ENCODE measurements around the gene DNAH17.

The DNAH17 gene

DNA sequence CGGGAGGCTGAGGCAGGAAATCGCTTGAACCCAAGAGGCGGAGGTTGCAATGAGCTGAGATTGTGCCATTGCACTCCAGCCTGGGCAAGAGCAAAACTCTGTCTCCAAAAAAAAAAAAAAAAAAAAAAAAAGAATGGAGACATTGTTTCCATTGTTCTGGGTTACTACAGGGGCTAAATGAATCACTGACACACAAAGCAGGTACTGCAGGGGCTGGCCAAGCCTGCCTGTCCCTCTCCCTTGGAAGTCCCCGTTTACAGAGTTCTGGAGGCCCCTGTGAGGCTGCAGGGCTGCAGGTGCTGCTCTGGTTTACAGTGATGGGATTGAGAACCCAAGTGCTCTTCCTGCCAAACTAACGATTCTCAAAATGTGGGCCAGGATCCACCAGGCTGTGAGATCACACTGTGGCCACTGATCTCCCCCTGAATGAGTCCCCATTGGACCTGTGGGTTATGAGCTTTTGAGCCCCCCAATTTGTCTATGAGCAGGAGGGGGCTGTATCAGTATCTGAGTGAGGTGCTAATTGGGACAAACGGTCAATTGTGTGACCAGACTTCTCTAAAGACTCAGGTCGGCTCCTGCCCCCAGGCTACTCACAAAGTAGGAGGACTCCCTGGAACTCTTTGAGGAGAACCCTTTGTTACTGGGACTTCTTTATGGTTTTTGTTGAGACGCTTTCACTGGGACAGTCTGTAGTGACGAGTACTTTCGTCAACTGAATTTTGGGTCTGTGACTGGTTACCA is 39.0 kb downstream of the DNAH17 start:
- no peak for DNase-seq

DNA sequence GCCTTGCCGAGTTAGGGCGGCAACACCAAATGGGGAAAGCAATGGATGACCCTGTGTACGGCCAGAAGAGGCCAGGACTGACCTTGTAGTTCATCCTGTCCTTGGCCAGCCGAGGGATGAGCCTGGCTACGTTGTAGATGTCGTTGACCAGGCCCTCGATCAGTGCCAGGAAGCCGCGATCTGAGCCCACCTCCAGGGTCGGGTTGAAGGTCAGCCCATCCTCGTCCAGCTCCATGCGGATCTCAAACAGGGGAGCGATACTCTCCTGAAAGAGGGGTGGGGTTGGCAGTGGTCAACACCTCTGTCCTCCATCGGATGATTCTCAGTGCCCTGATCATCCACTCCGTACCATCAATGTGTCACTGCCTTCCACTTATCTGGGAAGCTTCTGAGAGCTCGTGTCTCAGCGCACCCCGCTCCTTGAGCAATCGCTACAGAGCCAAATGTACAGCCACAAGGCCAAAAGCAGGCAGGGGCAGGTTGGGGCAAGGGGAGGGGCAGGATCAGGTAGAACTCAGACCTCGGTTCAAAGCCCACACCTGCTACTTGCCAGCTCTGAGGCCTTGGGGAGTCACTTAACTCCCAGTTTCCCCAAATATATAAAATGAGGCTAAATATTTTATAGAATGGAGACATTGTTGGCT is 39.9 kb downstream of the DNAH17 start:
- DNase-seq: no peak

DNA sequence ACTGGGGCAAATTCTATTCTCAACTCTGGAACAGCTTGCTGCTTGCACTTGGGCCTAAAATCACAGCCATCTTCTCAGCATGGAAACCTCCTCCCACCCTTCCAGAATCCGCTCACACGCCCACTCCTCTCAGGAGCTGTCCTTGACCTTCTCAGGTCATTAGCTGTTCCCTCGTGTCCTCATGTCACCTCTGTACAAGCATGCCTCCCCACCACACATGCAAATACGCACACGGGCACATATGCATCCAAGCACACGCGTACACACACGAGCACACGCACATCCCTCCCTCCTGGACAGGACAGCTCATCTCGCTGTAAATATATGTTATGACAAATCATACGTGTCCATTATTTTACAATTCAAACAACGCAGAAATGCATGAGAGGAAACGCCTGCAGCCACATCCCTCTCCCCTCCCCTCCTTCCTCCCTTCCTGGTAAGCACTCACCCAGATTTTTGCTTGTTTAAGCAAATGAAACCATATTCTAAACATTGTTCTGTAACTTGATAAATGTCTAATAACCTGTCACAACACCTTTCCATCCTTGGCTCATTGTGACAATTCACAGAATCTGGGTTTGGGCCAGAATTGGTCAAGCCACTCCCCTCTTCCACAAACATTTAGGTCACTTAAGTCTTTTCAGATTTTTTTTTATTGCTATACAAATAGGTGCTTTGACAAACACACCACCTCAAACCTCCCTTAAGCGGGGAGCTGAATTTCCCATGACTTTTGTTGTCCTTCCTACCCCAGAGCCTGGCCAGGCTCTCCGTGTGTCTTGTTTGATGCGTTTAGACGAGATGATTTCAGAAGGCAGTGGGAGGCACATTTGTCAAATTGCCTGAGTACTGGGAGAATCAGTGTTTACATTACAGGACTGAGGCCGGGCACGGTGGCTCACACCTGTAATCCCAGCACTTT is 41.7 kb downstream of the DNAH17 start:
- DNase-seq: peak; percentile 91

DNA sequence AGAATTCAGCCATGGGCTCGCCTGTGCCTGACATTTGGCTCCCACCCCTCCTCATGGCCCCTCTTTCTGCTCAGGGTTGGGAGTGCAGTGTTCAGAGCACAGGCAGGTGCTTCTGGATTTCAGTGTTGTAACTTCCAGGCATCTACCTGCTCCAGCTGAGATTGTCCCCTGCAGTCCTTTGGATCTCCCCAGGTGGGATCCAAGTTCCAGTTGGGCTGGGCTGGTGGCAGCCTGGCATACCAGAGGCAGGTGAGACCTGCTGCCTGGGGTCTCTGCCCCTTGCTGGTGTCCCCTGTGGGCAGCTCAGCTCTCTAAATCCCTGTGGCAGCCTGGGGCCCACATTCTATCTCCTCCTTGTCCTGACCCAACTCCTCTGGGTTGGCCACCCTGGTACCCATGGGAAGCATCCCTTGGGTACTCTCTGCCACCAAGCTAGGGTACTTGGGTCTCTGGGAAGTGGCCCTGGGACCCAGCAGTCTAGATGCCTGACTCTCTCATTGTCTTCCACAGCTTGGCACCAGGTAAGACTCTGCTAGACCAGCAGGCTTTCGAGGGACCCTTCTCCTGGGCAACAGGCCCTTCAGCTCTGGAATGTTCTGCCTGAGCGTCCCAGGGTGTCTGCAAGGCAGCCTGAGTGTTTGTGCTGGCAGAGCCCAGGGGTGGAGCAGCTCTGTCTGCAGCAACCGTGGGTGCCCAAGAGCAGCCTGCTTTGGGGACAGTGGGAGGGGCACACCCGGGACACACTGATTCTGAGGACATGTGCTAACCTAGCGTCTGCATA is 42.5 kb downstream of the DNAH17 start:
- no peak for DNase-seq

DNA sequence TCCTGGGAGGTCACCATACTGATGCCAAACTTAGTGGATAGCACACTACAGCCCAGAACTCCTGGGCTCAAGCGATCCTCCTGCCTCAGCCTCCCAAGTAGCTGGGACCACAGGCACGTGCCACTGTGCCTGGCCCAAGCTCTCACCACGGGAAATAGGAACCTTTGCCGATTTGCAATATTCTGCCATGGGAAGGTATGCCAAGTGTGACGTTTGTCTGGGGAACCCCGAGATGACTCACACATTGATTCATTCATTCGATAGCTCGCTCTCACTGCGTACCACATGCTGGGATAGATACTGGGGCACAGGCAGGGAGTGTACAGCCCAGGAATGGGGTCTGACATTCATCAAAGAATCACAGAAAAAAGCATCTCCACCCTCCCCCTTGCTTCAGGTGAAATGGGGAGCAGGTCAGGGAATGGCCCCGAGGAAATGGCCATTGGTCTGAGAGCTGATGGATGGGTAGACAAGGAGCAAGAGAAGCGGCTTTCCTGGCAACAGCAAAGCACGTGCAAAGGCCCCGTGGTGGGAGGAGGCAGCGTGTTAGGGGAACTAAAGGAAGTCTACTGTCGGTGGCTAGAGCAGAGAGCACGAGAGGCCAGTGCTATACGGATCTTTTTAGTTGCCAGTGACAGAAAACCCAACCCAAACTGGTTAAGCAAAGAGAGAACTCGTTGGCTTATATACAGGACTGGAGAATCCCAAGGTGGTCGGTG is 44.1 kb downstream of the DNAH17 start:
- DNase-seq: no peak

DNA sequence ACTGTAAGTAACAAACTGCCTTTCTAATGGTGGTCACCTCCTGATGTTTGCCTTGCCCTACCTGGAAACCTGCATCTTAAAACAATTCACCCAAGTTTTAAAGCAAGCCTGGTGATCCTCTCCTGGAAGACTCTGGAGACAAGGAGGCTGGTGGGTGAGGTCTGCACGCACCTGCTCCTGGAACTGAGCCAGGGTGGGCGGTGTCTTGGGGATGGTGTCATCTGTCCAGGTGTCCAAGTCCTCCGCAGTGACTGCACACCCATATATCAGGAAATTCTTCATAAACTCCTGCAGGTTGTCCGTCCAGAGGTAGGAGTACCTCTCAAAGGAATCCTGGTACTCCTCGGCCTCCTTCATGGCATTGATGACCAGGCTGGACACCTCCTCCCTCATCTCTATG is 44.9 kb downstream of the DNAH17 start:
- no peak for DNase-seq

DNA sequence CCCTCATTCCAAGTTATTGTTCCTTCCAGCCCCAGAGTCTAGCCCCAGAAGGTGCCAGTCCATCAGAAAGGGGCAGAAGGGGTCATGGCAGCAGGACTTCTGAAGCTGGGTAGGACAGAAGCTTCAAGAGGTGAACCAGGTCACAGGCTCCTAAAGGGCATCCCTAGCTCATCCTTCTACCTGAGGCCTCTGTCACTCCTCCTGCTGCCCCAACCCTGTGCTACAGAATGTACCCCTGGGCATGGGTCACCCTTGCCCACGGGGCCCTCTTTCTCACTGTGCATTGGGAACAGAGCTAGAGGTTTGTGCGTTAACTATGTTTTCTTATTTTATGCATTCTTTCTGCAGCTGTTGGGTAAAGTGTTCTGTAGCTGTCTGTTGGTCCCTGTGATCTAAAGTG is 46.5 kb downstream of the DNAH17 start:
- DNase-seq: no peak

DNA sequence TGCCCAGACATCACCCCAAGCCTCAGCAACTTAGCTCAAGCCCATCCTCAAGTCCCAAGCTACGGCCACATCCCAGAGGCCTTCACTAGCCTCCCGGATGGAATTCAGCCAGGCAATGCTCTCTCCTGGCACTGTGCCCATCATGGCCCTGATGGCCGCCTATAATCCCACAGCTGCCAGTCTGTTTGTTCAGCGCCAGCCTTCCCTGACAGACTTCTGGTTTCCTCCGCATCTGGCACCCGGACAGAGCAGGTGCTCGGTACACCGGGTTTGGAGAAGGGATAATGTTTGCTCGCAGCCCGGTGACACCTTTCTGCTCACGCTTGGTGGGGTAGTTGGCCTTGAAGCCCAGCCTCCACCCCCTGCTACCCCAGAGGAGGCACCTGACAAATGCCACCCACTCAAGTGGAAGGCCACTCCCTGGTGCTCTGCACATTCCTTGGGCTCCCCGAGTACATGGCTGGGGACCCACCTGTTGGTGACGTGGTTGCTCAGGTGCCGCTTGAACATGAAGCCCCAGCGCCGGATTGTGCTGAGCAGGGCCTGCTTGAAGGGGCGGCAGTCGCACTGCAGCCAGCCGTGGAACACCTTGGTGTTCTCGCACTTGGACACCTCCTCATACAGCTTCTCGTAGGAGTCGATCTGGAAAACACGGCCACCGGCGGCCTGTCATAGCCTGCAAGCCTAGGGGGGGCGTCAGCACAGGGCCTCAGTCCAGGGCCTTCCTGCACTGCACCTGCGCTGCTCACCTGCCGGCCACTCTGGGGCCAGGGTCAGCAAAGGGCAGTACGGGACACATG is 47.1 kb downstream of the DNAH17 start:
- DNase-seq: peak; percentile 73

DNA sequence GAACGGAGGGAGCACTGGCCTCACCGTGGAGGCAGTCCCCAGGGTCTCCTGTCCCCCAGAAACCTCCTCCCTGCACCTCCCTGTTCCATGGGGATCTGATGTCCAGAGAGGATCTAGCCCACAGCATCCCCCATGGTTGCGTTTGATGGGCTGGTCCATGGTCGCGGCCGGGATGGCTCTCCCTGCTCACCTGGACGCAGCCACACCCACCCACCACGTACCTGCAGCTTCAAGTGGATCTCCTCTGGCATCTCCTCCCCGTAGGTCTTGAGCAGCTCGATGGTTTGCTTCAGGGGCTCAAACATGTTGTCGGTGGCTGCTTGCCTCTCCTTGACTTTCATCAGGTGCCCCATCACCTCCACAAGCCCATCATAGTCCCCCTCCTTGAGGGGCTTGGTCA is 47.9 kb downstream of the DNAH17 start:
- no peak for DNase-seq

DNA sequence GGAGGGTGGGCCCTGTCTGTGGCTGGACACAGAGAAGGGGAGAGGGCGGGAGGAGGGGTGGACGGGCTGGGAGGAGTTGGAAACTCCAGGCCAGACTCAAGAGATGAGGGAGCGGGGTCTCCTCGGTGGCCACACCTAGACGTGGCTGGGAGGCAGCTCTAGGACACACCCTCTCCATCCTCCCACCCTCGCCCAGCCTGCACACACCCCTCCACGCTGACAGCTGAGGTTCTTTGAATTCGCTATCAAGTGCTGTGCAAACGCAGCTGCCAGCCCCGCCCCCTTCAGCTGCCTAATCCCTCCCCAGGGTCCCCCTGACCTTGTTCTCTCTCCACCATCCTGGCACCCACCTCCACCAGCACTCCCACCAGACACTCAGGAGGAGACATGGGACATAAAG is 48.7 kb downstream of the DNAH17 start:
- DNase-seq: peak; percentile 55

DNA sequence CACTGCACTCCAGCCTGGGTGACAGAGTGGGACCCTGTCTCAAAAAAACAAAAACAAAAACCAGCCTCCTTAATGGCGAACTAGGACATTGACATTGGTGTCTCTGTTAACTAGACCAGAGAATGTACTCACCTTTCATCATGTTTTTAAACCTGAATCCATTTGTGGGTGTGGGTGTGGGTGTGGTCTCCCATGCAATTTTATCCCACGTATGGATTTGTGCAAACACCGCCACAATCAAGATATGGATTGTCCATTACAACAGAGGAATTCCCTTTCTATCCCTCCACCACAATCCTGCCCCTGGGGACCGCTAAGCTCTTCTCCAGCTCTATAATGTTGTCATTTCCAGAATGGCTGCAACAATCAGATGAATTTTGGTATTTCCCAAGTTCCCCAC is 49.9 kb downstream of the DNAH17 start:
- no peak for DNase-seq

DNA sequence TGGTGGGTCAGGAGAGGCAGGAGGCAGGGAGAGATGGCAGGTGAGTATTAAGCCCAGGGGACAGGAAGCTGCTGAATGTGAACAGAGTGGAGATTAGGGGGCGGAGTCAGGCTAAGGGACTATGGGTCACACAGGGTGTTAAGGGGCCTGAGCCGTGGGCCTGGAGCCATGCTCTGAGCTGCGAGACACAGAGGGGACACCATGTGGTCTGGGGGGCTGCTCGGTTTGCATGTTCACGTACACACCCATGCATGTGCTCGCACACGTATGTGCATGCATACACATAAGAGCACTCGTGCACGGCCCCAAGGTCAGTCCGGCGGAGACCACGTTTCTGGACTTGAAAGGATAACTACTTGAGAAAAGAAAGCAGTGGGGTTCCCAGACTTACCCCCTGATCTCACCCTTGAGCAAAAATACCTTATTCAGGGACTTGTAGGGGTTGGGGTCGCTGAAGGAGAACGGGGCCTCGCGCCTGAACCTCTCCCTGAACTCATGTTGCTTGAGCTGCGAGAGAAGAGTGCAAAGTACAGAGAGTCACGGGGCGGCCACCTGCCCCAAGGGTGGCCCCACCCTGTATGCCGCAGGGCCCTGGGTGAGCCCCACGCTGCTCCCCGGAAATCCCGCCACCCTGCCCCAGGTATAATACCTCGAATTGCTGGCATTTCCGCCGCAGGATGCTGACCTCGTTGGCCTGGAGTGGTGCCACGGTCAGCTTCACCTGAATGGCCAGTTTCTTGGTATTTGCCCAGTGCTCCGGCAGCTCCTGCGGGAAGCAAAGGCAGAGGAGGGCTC is 50.8 kb downstream of the DNAH17 start:
- no peak for DNase-seq

DNA sequence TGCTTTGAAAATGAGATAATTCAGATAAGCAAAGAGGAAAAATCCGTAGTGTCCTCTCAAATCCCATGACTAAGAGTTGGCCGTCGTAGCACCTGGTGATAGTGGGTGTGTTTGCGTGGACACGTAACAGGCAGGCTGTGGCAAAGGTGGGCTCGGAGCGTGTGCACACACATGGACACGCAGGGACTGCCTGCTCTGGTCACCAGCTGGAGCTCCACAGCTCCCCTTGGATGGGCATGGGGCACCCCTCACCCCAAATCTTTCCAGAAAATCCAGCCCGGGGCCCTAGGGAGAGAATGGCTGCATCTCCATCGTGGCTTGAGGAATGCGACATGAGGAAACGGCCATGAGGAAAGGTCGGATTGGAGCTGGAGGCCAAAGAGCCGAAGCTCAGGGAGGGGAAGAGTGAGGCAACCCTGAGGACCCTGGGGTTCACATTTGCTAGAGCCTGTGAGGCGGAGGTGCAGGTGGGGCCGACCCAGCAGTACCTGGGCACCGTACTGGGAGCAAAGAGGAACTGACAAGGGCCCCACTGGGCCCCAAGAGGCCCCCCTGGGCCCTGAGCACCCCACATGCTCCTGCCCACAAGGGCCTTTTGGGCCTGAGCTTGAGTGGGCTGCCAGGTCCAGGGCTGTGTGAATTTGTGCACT is 51.6 kb downstream of the DNAH17 start:
- DNase-seq: no peak

DNA sequence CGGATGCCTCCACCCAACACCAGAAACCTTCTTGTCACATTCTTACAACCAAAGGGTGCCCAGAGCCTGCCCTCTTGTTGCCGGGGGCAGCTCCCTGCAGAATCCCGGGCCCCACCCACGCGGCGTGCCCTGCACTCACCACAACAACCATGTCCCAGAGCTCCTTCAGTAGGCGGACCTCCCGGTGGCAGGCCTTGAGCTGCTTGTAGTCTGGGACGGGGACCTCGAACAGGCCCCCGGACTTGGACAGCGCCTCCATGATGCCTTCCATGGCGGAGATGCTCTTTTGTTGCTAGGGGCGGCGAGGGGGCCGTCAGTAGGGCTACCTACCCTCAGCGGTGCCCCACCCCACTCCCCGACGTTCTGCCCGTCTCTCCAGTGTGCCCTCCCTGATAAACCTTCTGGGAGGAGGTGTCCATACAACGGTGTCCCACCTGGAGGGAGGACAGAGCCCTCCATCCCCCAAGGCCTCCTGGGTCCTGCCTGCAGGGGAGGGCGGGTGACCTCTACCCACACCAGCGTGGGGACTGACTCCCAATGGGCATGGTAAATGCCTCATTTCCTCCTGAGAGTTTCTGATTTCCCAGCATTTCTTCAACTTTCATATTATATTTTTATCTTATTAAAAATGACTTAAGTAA is 52.2 kb downstream of the DNAH17 start:
- DNase-seq: no peak

DNA sequence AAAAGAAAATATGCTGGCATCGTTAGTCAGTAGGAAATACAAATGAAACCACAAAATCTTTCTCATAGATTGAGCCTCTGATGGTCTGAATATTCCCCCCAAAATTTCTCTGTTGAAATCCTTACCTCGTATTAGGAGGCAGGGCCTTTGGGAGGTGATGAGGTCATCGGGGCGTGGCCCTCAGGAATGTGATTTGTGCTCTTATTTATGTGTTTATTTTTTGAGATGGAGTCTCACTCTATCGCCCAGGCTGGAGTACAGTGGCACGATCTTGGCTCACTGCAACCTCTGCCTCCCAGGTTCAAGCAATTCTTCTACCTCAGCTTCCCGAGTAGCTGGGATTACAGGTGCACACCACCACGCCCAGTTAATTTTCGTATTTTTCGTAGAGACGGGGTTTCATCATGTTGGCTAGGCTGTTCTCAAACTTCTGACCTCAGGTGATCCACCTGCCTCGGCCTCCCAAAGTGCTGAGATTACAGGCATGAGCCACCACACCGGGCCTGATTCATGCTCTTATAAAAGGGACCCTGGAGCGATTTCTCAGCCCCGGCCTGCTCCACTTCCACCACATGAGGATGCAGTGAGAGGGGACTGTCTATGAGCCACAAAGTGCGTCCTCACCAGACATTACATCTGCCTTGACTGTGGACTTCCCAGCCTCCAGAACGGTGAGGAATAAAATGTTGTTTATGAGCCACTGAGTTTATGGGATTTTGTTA is 53.1 kb downstream of the DNAH17 start:
- no peak for DNase-seq

DNA sequence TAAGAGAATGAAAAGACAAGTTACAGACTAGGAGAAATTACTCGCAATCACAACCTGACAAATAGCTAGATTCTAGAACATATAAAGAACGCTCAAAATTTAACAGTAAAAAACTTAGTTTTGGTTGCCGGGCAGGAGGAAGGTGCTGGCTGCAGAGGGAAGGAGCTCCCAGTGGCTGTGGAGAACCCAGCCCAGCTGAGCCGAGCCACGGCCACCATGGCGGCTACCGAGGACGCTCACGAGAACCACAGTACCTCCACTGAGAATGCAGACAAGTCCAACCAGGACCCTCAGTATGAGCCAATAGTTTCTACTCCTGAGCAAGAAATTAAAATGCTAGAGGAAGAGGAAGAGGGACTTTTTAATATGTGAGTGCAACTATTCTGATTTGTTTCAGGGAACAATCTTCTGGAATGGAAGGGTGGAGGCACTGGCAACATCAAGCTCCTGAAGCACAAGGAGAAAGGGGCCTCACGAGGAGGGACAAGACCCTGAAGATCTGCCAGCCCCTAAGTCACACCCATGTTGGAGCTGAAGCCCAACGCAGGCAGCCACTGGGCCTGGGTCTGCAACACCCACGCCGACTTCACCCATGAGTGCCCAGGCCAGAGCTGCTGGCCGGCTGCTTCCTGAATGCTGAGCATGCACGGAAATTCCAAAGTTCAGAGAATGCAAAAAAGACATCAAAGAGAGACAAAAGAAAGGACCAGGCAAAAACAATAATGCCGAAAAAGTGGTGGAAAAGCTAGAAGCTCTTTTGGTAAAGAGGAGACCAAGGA is 55.0 kb downstream of the DNAH17 start:
- no peak for DNase-seq

DNA sequence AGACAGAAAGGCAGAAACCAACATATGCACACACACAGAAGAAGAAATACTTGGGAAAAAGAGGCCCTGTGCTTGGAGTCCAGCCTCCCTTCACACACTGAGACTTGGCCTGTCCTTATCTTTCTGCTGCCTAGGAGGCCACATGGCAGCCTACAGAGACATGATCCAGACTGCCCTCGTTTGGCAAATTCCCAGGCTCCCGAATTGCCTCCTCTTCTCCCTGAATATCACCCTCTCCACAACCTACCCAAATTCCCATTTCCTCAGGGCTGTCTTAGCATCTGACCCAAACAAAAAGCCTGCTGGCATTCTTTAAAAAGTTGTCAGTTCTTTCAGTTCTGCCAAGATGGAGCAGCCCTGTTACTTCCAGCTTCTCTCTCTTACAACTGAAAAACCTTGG is 59.8 kb downstream of the DNAH17 start:
- DNase-seq: no peak

DNA sequence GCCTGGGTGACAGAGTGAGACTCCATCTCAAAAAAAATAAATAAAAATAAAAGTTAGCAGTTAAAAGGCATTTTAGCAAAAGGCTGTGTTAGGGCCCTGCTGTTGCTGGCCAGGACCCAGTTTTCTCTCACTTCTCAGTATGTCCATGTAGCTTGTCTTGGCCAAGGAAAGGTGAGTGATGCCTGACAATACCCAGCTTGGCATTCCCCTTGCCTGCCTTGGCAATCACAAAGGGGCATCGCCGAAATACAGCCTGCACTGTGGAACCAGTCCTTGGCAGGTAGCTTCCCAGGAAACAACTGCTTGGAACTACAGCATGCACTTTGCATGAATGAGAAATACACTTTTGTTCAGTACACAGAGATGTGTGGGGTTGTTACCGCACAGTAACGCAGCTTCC is 61.7 kb downstream of the DNAH17 start:
- DNase-seq: no peak
